ENCODE results near the gene MACF1. TPM values are rescaled to one million over a fixed set of nuclear protein-coding genes. Genes with fewer than 3 reads are reported as not detected.

MACF1 gene
- total RNA-seq, 4 donors from 2014 or later = 386 to 627 (median 576) TPM

DNA sequence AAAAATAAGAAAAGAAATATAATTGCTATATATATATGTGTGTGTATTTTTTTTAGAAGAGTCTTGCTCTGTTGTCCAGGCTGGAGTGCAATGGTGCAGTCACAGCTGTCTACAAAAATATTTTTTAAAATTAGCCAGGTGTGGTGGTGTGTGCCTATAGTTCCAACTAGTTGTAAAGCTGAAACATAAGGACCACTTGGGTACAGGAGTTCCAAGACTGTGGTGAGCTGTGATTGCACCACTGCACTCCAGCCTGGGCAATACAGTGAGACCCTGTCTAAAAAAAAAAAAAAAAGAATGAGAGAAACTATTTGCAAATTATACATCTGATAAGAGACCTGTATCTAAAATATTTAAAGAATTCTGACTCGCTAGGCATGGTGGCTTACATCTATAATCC, 328.9 kb downstream of the MACF1 start:
- H3K9me3 ChIP-seq = no peaks in the 10 kb centered on the region
- intact Hi-C loops (cut with DNase I) = loop anchor here (10.0 kb wide), 1 partner anchor 209 kb away; no protein-coding TSS in a partner anchor
- WGBS = 94% methylated on average over 1 of the region's 1 CpG
- H3K36me3 ChIP-seq = peaks cover 12 to 72% (median 42%) of the 10 kb centered on the region in 4 donors
- DNase-seq (ENCODE audit: extremely low spot score) = no peak
- no peaks in the 10 kb centered on the region for H3K27me3 ChIP-seq
- no peaks in the 10 kb centered on the region for H3K4me1 ChIP-seq
- no peak overlapping the region for H3K4me3 ChIP-seq
- no peak for TF ChIP-seq EP300 (IDR thresholded peaks at IDR 0.05)
- no peak for TF ChIP-seq POLR2A (IDR thresholded peaks at IDR 0.05; ENCODE audit: low read depth)
- no peak for TF ChIP-seq POLR2AphosphoS5 (IDR thresholded peaks at IDR 0.05)
- TF ChIP-seq, protein P1, sequence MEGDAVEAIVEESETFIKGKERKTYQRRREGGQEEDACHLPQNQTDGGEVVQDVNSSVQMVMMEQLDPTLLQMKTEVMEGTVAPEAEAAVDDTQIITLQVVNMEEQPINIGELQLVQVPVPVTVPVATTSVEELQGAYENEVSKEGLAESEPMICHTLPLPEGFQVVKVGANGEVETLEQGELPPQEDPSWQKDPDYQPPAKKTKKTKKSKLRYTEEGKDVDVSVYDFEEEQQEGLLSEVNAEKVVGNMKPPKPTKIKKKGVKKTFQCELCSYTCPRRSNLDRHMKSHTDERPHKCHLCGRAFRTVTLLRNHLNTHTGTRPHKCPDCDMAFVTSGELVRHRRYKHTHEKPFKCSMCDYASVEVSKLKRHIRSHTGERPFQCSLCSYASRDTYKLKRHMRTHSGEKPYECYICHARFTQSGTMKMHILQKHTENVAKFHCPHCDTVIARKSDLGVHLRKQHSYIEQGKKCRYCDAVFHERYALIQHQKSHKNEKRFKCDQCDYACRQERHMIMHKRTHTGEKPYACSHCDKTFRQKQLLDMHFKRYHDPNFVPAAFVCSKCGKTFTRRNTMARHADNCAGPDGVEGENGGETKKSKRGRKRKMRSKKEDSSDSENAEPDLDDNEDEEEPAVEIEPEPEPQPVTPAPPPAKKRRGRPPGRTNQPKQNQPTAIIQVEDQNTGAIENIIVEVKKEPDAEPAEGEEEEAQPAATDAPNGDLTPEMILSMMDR (IDR thresholded peaks at IDR 0.05) = no peak
- no peak overlapping the region for H3K27ac ChIP-seq (replicated peaks in 1 of 4)

Other genes with a start within 250 kb of the MACF1 start
- 10 to 100 TPM; 59.0 to 93.1 (median 69.2) TPM for gene AKIRIN1, start 213.4 kb upstream of the MACF1 start, total RNA-seq
- 100 to 1,000 TPM; 274 to 655 (median 373) TPM for gene NDUFS5, start 178.3 kb upstream of the MACF1 start, total RNA-seq

Measured in esophagus muscularis mucosa (tissue), 4 donors.